Loucy (cell line): ENCODE data around the gene NMT1.

ENCODE experiments used
- EZH2phosphoT487 ChIP-seq: fragments of 200-600 bp; IDR thresholded peaks from 2 replicates; pipeline ENCODE4 v1.6.1; 2018; ENCODE audit warnings: antibody characterized with exemption, mild to moderate bottlenecking, moderate library complexity, borderline replicate concordance
- TF ChIP-seq, protein P1 (sequence below): fragments of 200-600 bp; sonication (generic); conservative IDR thresholded peaks from 2 replicates; pipeline ENCODE4 v1.5.1; 2014; ENCODE audit warnings: mild to moderate bottlenecking, antibody characterized with exemption, low read length

DNA sequence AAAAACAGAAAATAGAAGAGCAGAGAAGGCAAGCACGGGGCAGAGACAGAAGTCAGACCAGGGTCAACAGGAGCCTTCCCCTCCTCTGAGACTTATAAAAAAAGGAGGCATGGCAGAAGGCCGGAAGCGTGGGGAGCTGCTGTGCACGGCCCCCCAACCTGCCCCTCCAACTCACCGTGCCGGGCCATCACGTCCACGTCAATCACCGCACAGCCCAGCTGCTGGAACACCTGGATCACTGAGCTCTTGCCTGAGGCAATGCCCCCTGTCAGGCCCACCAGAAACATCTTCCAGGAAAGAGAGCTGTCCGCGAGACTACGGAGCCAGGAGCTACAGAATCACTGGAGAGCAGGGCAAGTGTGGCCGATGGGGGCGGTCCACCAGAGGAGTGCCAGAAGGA is 26.5 kb upstream of the NMT1 start:
- TF ChIP-seq, protein P1, sequence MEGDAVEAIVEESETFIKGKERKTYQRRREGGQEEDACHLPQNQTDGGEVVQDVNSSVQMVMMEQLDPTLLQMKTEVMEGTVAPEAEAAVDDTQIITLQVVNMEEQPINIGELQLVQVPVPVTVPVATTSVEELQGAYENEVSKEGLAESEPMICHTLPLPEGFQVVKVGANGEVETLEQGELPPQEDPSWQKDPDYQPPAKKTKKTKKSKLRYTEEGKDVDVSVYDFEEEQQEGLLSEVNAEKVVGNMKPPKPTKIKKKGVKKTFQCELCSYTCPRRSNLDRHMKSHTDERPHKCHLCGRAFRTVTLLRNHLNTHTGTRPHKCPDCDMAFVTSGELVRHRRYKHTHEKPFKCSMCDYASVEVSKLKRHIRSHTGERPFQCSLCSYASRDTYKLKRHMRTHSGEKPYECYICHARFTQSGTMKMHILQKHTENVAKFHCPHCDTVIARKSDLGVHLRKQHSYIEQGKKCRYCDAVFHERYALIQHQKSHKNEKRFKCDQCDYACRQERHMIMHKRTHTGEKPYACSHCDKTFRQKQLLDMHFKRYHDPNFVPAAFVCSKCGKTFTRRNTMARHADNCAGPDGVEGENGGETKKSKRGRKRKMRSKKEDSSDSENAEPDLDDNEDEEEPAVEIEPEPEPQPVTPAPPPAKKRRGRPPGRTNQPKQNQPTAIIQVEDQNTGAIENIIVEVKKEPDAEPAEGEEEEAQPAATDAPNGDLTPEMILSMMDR = no peak
- TF ChIP-seq EZH2phosphoT487 = no peak
